ENCODE measurements around the gene DHRS1.

- TF ChIP-seq CTCF (conservative IDR thresholded peaks at IDR 0.05; ENCODE audit: low read depth, low read length) (peak; percentile 41; the same call in 1 of the 2 replicates), USF2 (IDR thresholded peaks at IDR 0.05; ENCODE audit: low read depth, low read length) (no peak), CEBPB (IDR thresholded peaks at IDR 0.05; ENCODE audit: low read depth, low read length) (no peak), POLR2A (IDR thresholded peaks at IDR 0.05; ENCODE audit: low read depth, low read length) (no peak), BHLHE40 (IDR thresholded peaks at IDR 0.05; ENCODE audit: low read depth, low read length) (no peak)
These were observed 2.2 kb downstream of the DHRS1 start for GRCh38 chr14:24297190-24297964.
